ENCODE results near the gene KCNE5.
"Not testable (repeated sequence)": the region's sequence is repeated elsewhere in the genome, so short reads cannot be mapped to it uniquely, and the experiment has no call there.

KCNE5 gene

GRCh38 chrX:109601486-109601885, 23.5 kb downstream of the KCNE5 start:
- no peak for DNase-seq (ENCODE audit: low spot score)

- DNase-seq (ENCODE audit: low spot score), result peak; percentile 61
These were observed 24.7 kb downstream of the KCNE5 start for GRCh38 chrX:109600237-109600651.

DNA sequence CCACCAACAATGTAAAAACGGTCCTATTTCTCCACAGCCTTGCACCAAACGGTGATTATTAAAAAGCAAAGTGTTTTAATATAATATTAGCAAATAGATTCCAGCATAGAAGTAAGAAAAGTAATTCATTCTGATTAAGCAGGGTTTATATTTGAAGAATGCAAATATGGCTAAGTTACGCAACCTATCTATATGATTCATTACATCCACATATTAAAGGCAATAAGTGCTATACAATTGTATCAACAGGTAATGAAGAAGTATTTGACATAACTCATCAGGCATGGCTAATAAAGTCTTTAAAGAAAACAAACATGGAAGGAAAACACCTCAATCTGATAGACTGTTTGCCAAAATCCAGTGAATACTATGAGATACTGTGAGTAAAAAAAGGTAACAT, 29.0 kb downstream of the KCNE5 start:
- DNase-seq (ENCODE audit: low spot score), result no peak

GRCh38 chrX:109590176-109590575, 34.8 kb downstream of the KCNE5 start:
- no peak for DNase-seq (ENCODE audit: low spot score)

- no peak for DNase-seq (ENCODE audit: low spot score)
These were observed 39.5 kb downstream of the KCNE5 start for GRCh38 chrX:109585488-109585887.

GRCh38 chrX:109578916-109579315, 46.1 kb downstream of the KCNE5 start:
- DNase-seq (ENCODE audit: low spot score), result no peak

DNA sequence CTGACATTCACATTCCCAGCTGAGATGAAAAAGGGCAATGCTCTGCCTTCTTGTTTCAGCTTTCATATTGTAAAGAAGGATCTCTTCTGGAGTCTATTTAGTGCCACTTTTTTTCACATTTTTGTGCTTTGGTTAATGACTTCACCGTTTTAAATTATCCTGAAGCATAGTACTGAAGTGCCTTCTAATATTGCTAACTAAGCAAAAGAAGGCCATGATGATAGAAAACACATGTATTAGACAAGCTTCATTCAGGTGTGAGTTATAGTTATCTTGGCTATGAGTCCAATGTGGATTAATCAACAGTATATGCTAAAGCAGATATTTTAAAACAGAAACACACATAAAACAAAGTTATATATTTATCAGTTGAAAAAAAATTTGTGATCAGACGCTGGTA, 47.9 kb downstream of the KCNE5 start:
- no peak for DNase-seq (ENCODE audit: low spot score)

- not testable (repeated sequence) for DNase-seq (ENCODE audit: low spot score)
These were observed 48.9 kb downstream of the KCNE5 start for GRCh38 chrX:109576083-109576482.
